T-helper 1 cell (primary cell): ENCODE measurements around the gene CARD18.

Experiments used
- DNase-seq, 5 donors: peaks; one replicate each; pipeline ENCODE4 v3.0.0-alpha.2; 2012 to 2020
- total RNA-seq, 4 donors: gene quantifications; one replicate each; lab custom pipeline; 2026; lab: John Stamatoyannopoulos, UW

CARD18 gene, protein sequence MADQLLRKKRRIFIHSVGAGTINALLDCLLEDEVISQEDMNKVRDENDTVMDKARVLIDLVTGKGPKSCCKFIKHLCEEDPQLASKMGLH
- total RNA-seq = 0 reads per million in 4 donors

DNA sequence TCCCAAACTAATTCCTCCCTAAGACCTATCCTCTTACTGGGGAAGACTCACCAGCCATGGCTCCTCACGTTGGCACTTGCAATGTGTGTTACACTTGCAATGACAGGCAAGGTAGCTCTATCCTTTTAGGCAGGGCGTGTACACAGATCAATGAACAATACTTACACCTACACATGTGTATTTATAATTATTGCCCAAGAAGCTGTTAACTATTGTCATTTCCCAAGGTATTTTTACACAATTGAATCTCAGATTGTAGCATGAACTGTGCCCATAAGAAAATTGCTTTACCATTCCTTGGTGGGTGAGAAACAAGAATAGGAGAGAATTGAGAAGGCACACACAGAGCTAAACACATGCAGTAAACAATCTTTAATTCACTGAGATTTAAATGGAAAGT is at the start of gene CARD18:
TSS of gene CARD18 (minus strand) at position 101 of the 400 bp plus-strand sequence. CDS start at position 58, 43 bp downstream.
- DNase-seq = no peak

DNA sequence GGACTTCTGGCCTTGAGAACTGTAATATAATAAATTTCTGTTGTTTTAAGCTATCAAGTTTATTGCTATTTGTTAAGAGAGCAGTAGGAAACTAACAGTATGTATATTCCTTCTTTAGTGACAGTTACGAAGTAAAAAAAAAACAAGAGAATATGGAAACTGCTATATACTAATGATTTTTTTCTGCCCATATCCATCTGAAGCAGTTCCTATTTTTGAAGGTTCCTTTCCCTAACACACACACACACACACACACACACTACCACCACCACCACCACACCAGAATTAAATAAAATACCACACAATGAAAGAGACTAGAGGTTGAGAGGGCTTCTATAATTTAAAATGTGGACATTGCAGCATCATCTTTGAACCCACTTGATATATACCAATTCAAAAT is 44.4 kb upstream of the CARD18 start:
- DNase-seq = no peak

DNA sequence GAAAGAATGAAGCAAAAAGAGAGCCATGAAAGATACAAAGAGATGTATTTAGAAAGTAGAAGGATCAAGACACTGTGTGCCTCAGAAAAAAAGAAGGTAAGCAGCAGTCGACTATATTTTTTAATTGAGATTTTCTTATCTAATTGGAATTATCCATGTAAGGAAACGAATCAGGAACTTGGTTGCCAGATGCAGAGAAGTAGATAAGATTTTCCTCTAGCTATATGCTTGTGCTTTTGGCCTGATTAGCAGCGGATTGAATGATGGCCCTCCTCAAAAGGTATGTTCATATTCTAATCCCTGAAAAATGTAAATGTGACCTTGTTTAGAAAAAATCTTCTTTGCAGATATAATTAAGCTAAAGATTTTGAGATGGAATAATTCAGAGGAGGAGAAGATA is 43.9 kb upstream of the CARD18 start:
- no peak for DNase-seq

DNA sequence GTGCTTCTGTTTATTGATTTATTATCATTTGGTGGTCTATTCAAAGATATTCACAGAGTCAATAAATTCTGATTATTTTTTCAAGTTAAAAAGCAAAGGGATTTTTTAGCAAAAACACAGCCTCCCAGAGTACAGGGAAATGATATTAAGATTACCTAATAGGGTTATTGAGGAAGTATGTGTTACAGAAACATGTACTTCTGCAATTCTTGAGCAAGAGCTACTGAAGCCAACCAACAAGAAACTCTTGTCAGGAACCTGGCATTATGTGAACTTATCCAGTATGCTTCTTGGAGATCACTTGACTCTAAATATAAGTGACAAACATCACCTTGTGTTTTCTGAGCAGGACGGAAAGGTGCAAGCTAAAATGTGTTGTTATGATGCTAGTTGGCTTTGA is 42.0 kb upstream of the CARD18 start:
- DNase-seq = no peak

DNA sequence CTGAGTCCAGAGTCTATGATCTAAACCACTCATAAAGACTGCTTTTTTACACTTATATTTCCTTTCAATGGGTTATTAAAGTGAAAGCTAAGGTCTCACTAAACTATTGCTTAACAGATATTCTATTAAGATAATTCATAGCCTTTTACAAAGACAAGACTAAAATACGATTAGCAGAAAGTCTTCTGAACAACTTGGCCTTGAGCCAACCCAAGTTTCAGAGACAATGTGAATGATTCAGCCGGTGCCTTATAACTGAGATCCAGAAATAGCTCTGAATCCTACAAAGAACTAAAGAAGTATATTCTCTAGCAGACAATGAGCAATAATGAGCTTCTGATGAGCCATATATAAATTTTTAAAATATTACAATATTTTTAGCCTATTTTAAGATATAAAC is 41.5 kb upstream of the CARD18 start:
- no peak for DNase-seq

DNA sequence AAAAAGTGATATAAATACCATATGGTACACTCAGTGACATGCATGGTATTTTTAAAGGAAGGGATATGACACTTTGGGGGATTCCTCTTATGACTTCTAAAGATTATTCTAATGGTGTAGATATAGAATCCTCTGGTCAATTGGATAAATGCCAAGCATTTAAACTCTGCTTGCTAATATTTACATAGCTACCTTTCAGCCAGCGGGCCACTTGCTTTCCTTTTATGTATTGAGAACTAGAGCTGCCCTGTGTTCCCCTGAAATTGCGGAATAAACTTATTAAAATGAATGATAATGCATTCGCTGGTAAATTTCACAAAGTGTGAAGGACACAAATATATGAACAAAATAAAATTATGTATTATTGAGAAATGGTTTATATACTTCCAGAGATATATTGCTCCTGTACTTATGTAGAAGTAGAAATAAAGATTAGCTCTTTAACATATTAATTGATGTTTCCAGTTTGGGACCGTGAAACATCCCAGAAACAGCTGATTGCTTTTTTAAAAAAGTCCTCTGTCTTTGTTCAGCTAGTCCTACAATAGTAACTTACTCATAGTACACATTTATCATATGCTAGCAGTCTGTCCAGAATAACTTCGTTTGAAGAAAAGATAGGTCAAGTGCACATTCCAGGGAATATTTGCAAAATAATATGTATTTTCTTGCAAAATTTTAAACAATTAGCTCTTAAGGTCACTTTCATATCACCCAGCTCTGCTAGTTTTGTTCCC is 40.1 kb upstream of the CARD18 start:
- DNase-seq = no peak

DNA sequence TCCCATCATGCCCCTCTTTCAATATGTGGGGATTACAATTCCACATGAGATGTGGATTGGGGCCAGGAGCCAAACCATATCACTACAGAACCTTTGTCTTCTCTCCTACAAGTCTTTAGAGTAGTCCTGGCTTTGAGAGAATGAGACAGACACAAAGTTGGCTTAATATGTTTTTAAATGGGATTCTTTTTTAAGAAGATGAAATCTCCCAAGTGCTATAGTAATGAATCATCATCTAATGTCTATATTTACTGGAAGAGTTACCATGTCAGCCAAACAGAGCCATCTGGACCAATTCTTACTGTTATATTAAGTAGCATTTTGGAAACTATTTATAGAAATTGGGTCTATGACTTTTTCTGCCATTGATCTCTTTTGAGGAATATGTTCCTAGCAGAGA is 38.1 kb upstream of the CARD18 start:
- DNase-seq = no peak

DNA sequence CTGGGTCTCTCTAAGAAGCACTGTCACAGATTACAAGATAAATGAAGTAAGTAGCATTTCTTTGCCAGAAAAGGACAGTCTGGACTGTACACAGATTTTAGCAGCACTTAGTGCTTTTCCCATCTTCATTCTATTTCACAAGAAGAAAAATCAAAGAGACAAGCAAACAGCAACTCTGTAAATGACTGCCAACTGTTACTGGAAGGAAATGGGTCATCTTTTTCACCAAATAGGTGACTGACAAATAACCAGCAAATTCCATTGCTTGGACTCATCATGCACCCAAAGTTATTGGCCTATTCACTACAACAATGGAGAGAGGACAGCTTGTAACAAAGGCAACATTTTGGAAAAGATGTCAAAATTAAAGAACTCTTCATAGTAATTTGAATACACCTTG is 28.9 kb upstream of the CARD18 start:
- no peak for DNase-seq

DNA sequence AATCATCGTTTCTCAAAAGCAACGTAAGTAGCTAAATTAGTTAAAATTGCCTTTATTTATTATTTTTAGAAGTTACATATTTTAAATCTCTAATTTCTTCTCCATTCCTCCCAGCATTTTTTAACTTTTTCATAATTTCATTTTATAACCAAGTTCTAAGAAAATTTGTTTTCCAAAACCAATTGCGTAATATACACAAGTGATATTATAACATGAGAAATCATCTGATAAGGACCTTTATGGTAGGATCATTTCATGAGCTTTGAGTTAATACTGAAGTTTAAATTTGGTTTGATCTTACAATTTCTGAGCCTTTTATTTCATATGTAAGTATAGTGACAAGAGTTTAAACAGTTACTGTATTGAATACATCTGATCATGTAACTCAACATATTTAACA is 27.7 kb upstream of the CARD18 start:
- DNase-seq = no peak

DNA sequence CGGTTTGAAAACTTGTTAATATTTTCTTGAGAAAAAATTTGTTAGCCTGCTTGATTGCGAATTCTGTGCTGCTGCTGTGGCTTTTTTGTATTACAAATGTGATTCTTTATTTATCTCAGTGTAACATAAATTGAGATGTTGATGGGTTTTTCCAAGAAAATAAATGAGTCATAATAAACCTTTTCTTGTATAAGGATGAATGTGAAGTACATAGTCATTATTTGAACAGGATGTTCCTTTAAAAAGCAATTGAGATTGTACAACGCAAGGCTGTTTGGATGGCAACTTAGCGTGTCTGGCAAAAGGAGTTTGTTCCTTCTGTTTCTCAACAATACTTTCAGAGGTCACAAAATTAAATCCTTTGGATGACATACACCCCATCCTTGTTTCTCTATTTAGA is 24.6 kb upstream of the CARD18 start:
- peak in 1 of 5 donors; percentile 23 for DNase-seq

DNA sequence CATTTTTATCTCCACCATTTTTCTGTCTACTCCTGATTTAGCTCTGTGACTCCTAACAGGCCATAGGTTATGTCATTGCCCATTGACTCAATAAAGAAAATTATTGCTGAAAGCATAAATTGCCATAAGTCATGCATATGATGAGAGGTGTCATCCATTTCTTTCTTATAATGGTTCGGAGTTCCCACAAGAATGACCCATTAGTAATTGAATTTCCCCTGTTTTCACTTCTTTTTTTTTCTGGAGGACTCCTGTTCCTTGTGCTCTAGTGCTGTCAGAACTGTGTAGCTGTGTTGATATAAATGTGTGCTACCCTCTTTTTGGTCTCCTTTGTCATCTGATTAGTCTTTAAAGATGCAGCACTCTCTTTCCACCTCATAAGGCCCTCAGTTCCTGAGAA is 22.9 kb upstream of the CARD18 start:
- DNase-seq = no peak

DNA sequence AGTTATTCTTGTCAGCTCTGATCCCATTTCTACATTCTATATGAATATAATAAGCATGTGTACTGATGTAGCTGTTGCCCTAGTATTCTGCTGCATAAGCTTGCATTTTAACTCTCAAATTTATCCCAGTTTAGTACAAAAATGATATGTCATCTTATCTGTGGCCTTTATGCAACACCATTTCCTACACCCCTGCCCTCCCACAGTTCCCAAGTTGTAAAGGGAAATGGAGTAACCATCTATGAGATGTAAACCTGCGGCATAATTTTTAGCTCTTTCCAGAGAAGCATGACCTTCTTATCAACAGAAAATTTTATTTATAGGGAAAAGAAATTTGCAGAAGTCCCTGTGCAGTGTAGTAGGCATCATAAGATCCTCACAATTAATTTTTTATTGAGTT is 18.9 kb upstream of the CARD18 start:
- no peak for DNase-seq

DNA sequence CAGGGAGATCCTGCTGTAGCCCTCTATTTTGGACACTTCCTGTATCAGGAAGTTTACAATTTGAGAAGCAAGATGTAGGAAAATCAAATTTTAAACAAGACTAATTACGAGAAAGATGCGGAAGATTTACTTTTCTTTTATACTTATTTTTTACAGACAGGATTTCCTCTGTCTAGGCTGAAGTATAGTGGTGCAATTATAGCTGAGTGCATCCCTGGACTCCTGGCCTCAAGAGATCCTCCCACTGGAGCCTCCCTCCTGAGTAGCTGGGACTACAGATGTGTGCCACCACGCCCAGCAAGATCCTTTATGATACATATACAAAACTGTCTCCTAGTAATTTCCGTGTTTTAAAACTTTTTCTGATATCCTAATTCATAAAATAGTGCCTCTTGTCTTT is 17.2 kb upstream of the CARD18 start:
- no peak for DNase-seq

DNA sequence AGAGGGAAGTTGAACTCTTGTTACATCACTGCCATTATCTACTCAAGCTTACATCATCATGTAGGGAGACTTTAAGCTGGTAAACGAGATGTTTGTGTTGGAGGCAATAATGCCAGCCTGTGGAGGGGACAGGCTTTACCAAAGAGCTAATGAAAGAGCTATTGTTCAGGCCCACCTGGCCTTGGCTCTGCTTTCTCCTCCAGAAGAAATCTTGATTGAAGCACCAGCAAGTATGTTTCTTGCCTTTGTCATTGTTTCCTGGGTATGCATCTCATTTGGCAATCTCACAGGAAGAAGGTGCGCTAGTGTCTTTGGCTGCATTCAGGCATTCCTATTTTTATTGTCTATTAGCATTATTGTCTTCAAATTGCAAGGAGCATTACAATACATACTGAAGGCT is 16.7 kb upstream of the CARD18 start:
- DNase-seq = no peak

DNA sequence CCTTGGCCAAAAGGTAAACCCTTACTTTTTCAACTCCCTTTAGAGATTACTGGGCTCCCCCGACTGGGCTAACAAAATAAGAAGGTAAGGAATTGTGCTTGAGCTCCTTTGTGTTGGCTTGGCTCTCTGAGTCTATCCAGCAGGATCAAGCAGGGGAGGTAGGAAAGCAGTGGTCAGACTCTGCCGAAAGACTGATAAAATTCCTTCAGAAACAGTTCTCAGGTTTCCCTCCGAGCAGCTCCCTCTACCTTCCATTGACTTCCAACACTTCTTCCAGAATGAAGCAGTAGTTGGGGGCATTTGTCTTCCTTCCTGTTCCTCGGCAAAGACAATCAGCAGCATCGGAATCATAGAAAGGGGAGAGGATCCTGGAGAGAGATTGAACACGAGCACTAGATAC is 16.1 kb upstream of the CARD18 start:
- no peak for DNase-seq

DNA sequence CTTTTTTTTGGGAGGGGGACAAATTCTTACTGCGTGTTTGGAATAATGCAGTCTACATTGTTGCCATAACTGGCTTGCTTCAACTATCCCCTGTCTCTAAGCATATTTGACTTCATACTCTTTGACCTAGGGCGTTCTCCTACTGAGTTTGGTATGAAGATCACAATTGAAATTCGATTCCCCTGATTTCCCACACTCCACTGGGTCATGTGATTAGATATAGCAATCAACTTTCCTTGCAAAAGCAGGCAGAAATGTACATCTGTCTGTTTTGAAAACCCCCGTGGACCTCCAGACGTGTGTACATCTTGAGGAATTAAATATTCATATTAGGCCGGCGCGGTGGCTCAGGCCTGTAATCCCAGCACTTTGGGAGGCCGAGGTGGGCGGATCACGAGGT is 13.8 kb upstream of the CARD18 start:
- DNase-seq = no peak

DNA sequence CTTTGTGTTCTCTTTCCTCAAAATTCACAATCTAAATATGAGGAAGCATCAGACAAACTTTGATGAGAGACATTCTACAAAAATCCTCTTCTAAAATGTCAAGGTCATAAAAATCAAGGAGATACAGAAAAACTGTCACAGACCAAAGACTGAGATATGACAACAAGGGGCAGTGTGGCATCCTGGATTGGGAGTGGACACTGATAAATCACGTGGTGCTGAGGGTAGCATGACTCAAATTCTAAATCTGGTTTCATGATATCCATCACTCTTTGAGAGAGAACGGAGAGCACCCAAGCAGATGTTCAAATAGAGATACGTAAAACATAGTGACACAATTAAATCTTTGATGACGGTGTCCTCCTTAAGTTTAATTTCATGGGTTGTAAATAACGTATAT is 13.0 kb upstream of the CARD18 start:
- DNase-seq = no peak

DNA sequence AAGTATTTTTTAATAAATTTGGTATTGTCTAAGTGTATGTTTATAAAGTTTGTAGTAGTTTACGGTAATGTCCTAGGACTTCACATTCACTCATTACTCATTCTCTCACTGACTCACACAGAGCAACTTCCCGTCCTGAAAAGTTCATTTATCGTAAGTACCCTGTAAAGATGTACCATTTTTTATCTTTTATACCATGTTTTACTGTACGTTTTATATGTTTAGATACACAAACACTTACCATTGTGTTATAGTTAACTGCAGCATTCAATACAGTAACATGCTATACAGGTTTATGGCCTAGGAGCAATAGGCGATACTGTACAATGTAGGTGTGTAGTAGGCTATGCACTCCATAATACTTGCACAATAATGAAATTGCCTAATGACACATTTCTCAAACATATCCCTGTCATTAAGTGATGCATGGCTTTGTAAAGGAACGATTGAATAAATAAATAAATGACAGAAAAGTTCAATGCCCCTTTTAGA is 12.5 kb upstream of the CARD18 start:
- DNase-seq = no peak

DNA sequence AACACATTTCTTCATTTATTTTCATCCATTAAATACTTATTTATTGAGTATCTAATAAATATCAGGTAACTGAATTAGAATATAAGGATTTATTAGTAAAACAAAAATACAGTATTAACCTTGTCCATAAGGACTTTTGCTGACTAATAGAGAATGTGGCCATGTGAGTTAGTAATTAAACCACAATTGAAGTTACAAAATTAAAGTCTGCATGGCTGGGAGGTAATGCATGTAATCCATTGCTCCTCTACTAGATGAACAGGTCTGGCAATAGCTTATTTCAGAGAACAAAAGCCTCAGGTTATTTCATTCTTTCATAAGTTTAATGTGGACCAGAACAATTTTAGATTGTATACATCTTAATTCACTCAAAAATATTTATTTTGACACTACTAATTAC is 9.9 kb upstream of the CARD18 start:
- DNase-seq = no peak

DNA sequence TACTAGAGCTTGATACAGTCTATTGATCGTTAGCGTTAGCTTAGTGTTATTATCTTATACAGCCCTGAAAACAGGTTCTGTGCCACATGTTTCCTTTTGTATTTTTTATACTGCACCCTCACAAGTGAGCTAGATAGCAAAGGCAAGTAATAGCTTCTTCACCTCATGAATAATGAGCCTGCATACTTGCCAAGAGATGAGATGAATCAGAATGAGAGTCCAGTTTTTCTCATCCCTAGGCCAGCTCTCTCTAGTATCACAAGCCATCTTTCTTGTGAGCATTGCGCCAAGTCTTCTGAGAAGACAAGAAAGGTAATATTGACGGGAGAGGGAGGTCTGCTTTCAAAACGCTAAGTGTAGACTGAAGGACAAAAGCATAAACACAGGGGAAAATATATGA is 8.7 kb upstream of the CARD18 start:
- DNase-seq = no peak

DNA sequence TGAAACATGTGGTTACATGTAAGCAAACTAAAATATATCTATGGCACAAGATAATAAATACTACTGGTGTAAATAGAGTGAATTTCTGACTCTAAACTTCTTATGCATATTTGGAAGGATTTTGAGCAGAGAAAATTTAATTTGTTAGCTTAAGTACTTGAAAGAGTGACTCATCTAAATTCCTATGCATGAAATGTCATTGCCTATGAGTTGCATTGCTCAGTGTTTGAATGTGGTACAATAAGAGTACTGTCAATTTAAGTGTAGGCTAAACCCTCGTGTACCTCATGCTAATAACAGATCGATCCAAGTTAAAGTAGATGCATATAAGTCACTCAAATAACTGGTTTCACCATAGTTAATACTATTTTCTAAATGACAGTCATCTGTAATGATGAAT is 5.3 kb upstream of the CARD18 start:
- DNase-seq = no peak

DNA sequence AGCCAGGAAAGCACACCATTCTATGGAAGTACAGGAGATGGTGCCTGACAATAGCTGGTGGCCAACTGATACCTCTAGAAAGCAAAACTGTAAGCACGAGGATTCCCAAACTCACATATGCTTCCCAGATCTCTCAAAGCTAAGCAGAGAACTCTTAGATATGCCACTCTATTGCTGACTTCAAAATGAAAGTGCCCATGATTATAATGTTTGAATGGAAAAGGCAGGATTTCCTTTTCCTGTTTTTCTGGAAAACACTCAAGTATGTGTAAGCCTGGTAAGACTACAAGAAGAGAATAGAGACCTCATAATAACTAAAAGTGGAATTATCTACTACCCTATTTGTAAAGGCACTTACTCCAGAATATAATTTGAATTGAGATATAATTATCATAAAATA is 2.6 kb upstream of the CARD18 start:
- no peak for DNase-seq

DNA sequence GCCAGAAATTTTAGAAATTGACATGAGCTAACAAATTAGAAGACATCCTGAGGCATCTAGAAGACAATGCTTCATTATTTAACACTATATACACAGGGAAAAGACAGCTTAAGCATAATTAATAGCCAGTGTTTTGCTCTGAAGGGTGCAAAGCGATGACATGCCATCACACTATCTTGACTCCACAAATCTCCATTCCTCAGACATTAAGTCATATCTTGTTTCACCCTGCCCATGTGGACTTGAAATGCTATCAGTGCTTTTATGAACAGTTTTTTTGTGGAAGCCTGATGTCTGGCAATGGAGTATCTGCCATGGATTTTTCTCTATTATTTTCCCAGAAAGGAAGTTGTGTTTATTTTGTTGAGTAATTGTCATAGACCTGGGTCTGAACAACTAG is 2.3 kb downstream of the CARD18 start:
- DNase-seq = no peak

DNA sequence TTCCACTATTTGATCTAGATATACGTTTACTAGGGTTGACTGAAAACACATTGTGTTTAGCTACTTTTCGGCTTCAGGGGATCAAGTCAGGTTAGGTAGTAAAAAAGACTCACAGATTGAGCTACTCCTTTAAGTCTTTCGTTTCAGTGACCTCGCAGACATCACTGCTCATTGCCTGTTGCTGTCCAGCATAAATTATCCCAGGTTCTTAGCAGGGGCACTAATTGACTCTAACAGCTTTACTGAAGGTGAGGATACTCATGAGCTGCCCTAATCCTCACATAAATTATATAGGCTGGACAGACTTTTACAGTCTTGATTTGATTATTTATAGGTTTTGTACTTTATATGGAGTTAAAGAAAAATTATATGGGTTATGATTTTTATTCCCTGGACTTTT is 3.7 kb downstream of the CARD18 start:
- DNase-seq = no peak
